Heart right ventricle (tissue), 16 donors: ENCODE measurements around the gene PDE9A. TPM values are rescaled to one million over a fixed set of nuclear protein-coding genes. Genes with fewer than 3 reads are reported as not detected.
A peak's percentile ranks its signal among the peaks of the same experiment; 100 is the strongest.

ENCODE experiments used
- ATAC-seq, 8 donors: fragments of 200-7000 bp; cut with Tn5 transposase; one replicate each; pipeline ENCODE4 v1.9.1; 2020; ENCODE audit warnings: mild to moderate bottlenecking in 8 of 8, moderate library complexity in 8 of 8, moderate number of reproducible peaks in 1 of 8
- DNase-seq, 2 donors: peaks; one replicate each; pipeline ENCODE4 v3.0.0-alpha.2; 2020
- H3K27ac ChIP-seq, 10 donors: fragments of 200-600 bp; sonication (generic) in 2 of 10; one replicate each; pipeline versions ENCODE4 v1.5.0 to v1.8.0; 2020 to 2022; ENCODE audit warnings: mild to moderate bottlenecking in 3 of 10
- H3K27me3 ChIP-seq, 7 donors: fragments of 200-600 bp; one replicate each; pipeline ENCODE4 v1.8.0; 2021 to 2022; ENCODE audit warnings: mild to moderate bottlenecking in 2 of 7
- H3K36me3 ChIP-seq, 9 donors: fragments of 200-600 bp; sonication (generic) in 1 of 9; one replicate each; pipeline versions ENCODE4 v1.5.0 to v1.8.0; 2020 to 2022; ENCODE audit warnings: mild to moderate bottlenecking in 2 of 9
- H3K4me1 ChIP-seq, 9 donors: fragments of 200-600 bp; sonication (generic) in 1 of 9; one replicate each; pipeline versions ENCODE4 v1.5.0 to v1.8.0; 2020 to 2022; ENCODE audit warnings: mild to moderate bottlenecking in 4 of 9
- H3K4me3 ChIP-seq, 10 donors: fragments of 200-600 bp; sonication (generic) in 2 of 10; one replicate each; pipeline versions ENCODE4 v1.5.0 to v1.8.0; 2020 to 2022; ENCODE audit warnings: mild to moderate bottlenecking in 7 of 10, moderate library complexity in 2 of 10
- H3K9me3 ChIP-seq, 11 donors: fragments of 200-600 bp in 10 of 11; sonication (generic) in 2 of 11; one replicate each; pipeline versions ENCODE4 v1.5.0 to v1.8.0; 2013 to 2022; ENCODE audit warnings: mild to moderate bottlenecking in 2 of 11, control low read depth in 1 of 11, moderate library complexity in 1 of 11
- WGBS, 2 donors: extraction: QIAGEN DNeasy Blood & Tissue Kit; methylation state at CpG; one replicate each; pipeline ENCODE4 v1.1.7; 2013; ENCODE audit warnings: inconsistent platforms in 1 of 2; 5-methylcytosine and 5-hydroxymethylcytosine counted together
- intact Hi-C, 10 donors: fragments of 100-400 bp; cut with DNase I; formaldehyde crosslinking; loops; one replicate each; pipeline versions ENCODE4 v1.11.1 to v1.14.2; 2022
- polyA plus RNA-seq, 2 donors: library from polyadenylated mRNA; stranded (reverse); fragments of 200-250 nt; gene quantifications; one replicate each; pipeline ENCODE4 v1.2.3, GENCODE V29; 2013
- total RNA-seq, 10 donors: library from RNA; stranded (reverse); fragmentation: NEBNext Ultra II Directional in 3 of 10; extraction: Animal tissue kit (Norgen Biotek cat#: 25700) in 3 of 10; gene quantifications; one replicate each; pipeline versions ENCODE4 v1.2.1 to v1.2.4, GENCODE V29; 2021 to 2023
- TF ChIP-seq, protein P1 (sequence below), 9 donors: fragments of 200-600 bp; sonication (generic) in 2 of 9; IDR thresholded peaks; one replicate each; pipeline versions ENCODE4 v1.5.0 to v1.8.0; 2021 to 2022; ENCODE audit warnings: antibody characterized with exemption in 9 of 9, mild to moderate bottlenecking in 5 of 9, moderate library complexity in 1 of 9
- donor health status: Arrhythmogenic right ventricular cardiomyopathy.
- donor health status: ischemic (EF 13 %, LVEDD 7.1; RV severe dilation, severe dysfunction).
- donor health status: healthy with polysubstance abuse.
- donor health status: DM: no; HTN: yes; CAD: no.
- donor health status: DM: no; HTN: no; CAD: no.
- donor health status: ischemic (EF 25% LVEDD 6.9; RV normal size, moderate dysfunction).
- donor health status: ischemic (EF 25% LVEDD 5.7; RV mildly dilated, moderate dysfunction).
- donor health status: healthy.
- donor health status: DM: yes; HTN: yes; CAD: no.
- donor health status: Ischemic cardiomyopathy.
- donor health status: ischemic (EF 35%, LVEDD 5.7; RV mildly dilated, moderate dysfunction).
- donor health status: nonischemic (EF 11% LVEDD 7.7; RV severe dilation, severe dysfunction).
- donor health status: DM: yes; HTN: yes; CAD: no.
- donor health status: PGD.
- donor health status: ischemic (EF 29% LVEDD 5.4; RV normal size, mild dysfunction).
- donor health status: nonischemic (EF 23%, LVEDD 6.1; RV moderate dilation, normal function).

PDE9A gene
- total and polyA plus RNA-seq, 12 donors, result 1.2 to 7.0 (median 2.2) TPM

GRCh38 chr21:42682661-42683210 lies 29.3 kb downstream of the PDE9A start:
- Histone ChIP-seq H3K27me3 (peaks cover 0 to 35% (median 4%) of the 10 kb centered on the region in 7 donors), H3K9me3 (no peaks in the 10 kb centered on the region), H3K4me1 (peaks cover 0 to 22% (median 7%) of the 10 kb centered on the region in 9 donors), H3K4me3 (no peak overlapping the region), H3K36me3 (peaks cover 0 to 5% (median 0%) of the 10 kb centered on the region in 9 donors), H3K27ac (no peak overlapping the region)
- DNase-seq (no peak), ATAC-seq (no peak)
- 85 to 89% methylated on average over 15 of the region's 15 CpGs for WGBS, 2 donors
- TF ChIP-seq, protein P1, sequence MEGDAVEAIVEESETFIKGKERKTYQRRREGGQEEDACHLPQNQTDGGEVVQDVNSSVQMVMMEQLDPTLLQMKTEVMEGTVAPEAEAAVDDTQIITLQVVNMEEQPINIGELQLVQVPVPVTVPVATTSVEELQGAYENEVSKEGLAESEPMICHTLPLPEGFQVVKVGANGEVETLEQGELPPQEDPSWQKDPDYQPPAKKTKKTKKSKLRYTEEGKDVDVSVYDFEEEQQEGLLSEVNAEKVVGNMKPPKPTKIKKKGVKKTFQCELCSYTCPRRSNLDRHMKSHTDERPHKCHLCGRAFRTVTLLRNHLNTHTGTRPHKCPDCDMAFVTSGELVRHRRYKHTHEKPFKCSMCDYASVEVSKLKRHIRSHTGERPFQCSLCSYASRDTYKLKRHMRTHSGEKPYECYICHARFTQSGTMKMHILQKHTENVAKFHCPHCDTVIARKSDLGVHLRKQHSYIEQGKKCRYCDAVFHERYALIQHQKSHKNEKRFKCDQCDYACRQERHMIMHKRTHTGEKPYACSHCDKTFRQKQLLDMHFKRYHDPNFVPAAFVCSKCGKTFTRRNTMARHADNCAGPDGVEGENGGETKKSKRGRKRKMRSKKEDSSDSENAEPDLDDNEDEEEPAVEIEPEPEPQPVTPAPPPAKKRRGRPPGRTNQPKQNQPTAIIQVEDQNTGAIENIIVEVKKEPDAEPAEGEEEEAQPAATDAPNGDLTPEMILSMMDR (IDR thresholded peaks at IDR 0.05), result no peak
- intact Hi-C loops, result no loop called here

- no peak overlapping the region for H3K27ac ChIP-seq
- H3K9me3 ChIP-seq, result no peaks in the 10 kb centered on the region
- no peak overlapping the region for H3K4me3 ChIP-seq
- peaks cover 0 to 16% (median 0%) of the 10 kb centered on the region in 9 donors for H3K4me1 ChIP-seq
- DNase-seq (no peak), ATAC-seq (no peak)
- TF ChIP-seq, protein P1 (IDR thresholded peaks at IDR 0.05), result no peak
- peaks cover 0 to 7% (median 0%) of the 10 kb centered on the region in 9 donors for H3K36me3 ChIP-seq
- WGBS, 2 donors, result 89 to 90% methylated on average over 19 of the region's 19 CpGs
- intact Hi-C loops, result no loop called here
- H3K27me3 ChIP-seq, result peaks cover 0 to 28% (median 4%) of the 10 kb centered on the region in 7 donors
Observed at GRCh38 chr21:42683371-42684108, 30.1 kb downstream of the PDE9A start.

GRCh38 chr21:42684109-42684916 lies 30.9 kb downstream of the PDE9A start:
- peak overlapping the region in 2 of 10 donors; percentile 9 to 20 for H3K4me3 ChIP-seq
- 72 to 80% methylated on average over 22 of the region's 22 CpGs for WGBS, 2 donors
- intact Hi-C loops, result no loop called here
- no peaks in the 10 kb centered on the region for H3K9me3 ChIP-seq
- TF ChIP-seq, protein P1 (IDR thresholded peaks at IDR 0.05), result no peak
- H3K4me1 ChIP-seq, result peaks cover 0 to 16% (median 0%) of the 10 kb centered on the region in 9 donors
- no peak for DNase-seq
- ATAC-seq, result peak in 1 of 8 donors; percentile 18
- peak overlapping the region in 1 of 10 donors; percentile 14 for H3K27ac ChIP-seq
- H3K36me3 ChIP-seq, result peaks cover 0 to 8% (median 0%) of the 10 kb centered on the region in 9 donors
- H3K27me3 ChIP-seq, result peaks cover 0 to 22% (median 3%) of the 10 kb centered on the region in 7 donors

- Histone ChIP-seq H3K27ac (no peak overlapping the region), H3K27me3 (peaks cover 0 to 15% (median 0%) of the 10 kb centered on the region in 7 donors), H3K4me1 (peaks cover 0 to 16% (median 0%) of the 10 kb centered on the region in 9 donors), H3K9me3 (no peaks in the 10 kb centered on the region), H3K4me3 (peak overlapping the region in 5 of 10 donors; percentile 7 to 28 (median 17)), H3K36me3 (peaks cover 0 to 9% (median 0%) of the 10 kb centered on the region in 9 donors)
- intact Hi-C loops, result loop anchor here in 1 of 10 donors (5.0 kb wide), 1 partner anchor 82 kb away; no protein-coding TSS in a partner anchor
- 78 to 80% methylated on average over 33 of the region's 33 CpGs for WGBS, 2 donors
- TF ChIP-seq, protein P1 (IDR thresholded peaks at IDR 0.05), result no peak
- DNase-seq, result no peak
- peak in 1 of 8 donors; percentile 36 for ATAC-seq
Observed at GRCh38 chr21:42685036-42685435, 31.6 kb downstream of the PDE9A start.
